Measurements from ENCODE around the gene FRAS1. TPM values are rescaled to one million over a fixed set of nuclear protein-coding genes. Genes with fewer than 3 reads are reported as not detected.

Gene FRAS1
- total and polyA plus RNA-seq, 11 donors, result 0.57 to 13.4 (median 3.2) TPM

GRCh38 chr4:78513411-78513975 is 456.4 kb downstream of the FRAS1 start:
- ATAC-seq (no peak), DNase-seq (no peak)
- Histone ChIP-seq H3K4me1 (peaks cover 0 to under 1% (median 0%) of the 10 kb centered on the region in 12 donors), H3K36me3 (peaks cover 0 to 3% (median 0%) of the 10 kb centered on the region in 9 donors), H3K4me3 (no peak overlapping the region), H3K27ac (no peak overlapping the region), H3K9me3 (no peaks in the 10 kb centered on the region), H3K27me3 (no peaks in the 10 kb centered on the region)
- WGBS, 4 donors, result 77 to 86% (median 81%) methylated on average over 3 of the region's 3 CpGs
- intact Hi-C loops (cut with DNase I), result loop anchor here in 5 of 10 donors (2.0 to 10.0 kb wide), 4 partner anchors 449 to 553 kb away; partner anchors contain the start of gene FRAS1 (in 2 of the 5)
- TF ChIP-seq CTCF (IDR thresholded peaks at IDR 0.05), result no peak
- TF ChIP-seq POLR2A (IDR thresholded peaks at IDR 0.05), result no peak

- H3K4me1 ChIP-seq, result peaks cover 0 to 17% (median 0%) of the 10 kb centered on the region in 12 donors
- WGBS, 4 donors, result 24 to 34% (median 26%) methylated on average over 3 of the region's 3 CpGs
- TF ChIP-seq CTCF (IDR thresholded peaks at IDR 0.05), result peak; percentile 41 to 76 (median 68)
- TF ChIP-seq POLR2A (IDR thresholded peaks at IDR 0.05), result no peak
- no peaks in the 10 kb centered on the region for H3K27me3 ChIP-seq
- intact Hi-C loops (cut with DNase I), result loop anchor here (1.0 to 10.0 kb wide), 12 partner anchors 35 to 560 kb away; partner anchors contain the start of genes FRAS1 (in 2 of the 10) and ANXA3 (in 1 of the 10)
- ATAC-seq (no peak), DNase-seq (no peak)
- no peak overlapping the region for H3K4me3 ChIP-seq
- H3K27ac ChIP-seq, result no peak overlapping the region
- H3K9me3 ChIP-seq, result no peaks in the 10 kb centered on the region
- H3K36me3 ChIP-seq, result no peaks in the 10 kb centered on the region
These were observed 460.0 kb downstream of the FRAS1 start for GRCh38 chr4:78517050-78517652.

DNA sequence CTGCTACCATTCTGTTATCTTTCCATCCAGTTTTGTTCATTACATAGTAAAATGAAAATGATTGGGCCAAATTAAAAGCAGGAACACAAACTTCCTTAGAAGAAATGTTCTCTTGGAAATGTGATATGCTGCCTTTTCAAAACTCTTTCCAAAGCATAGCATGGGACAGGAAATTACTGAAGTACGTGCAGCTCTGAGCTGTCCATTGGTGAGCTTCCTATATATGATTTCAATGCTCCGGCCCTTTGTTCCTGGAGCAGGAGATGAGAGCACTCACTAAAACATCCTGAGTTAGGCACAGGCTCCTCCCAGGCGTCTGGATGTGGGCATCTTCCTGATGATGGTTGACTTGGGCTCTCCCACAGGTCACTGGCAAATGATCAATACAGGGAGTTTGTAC is 461.4 kb downstream of the FRAS1 start:
- no peak overlapping the region for H3K27ac ChIP-seq
- intact Hi-C loops (cut with DNase I), result loop anchor here in 9 of 10 donors (2.0 to 10.0 kb wide), 10 partner anchors 34 to 561 kb away; partner anchors contain the start of genes ANXA3 (in 1 of the 9) and FRAS1 (in 1 of the 9)
- H3K9me3 ChIP-seq, result no peaks in the 10 kb centered on the region
- DNase-seq, result no peak
- WGBS, 4 donors, result 42 to 70% (median 48%) methylated on average over 3 of the region's 3 CpGs
- peaks cover 0 to 17% (median 0%) of the 10 kb centered on the region in 12 donors for H3K4me1 ChIP-seq
- no peaks in the 10 kb centered on the region for H3K36me3 ChIP-seq
- no peak for TF ChIP-seq CTCF (IDR thresholded peaks at IDR 0.05)
- no peak for TF ChIP-seq POLR2A (IDR thresholded peaks at IDR 0.05)
- no peak for ATAC-seq
- H3K27me3 ChIP-seq, result no peaks in the 10 kb centered on the region
- H3K4me3 ChIP-seq, result no peak overlapping the region

- H3K4me3 ChIP-seq, result no peak overlapping the region
- no peaks in the 10 kb centered on the region for H3K9me3 ChIP-seq
- no peaks in the 10 kb centered on the region for H3K36me3 ChIP-seq
- H3K27ac ChIP-seq, result peak overlapping the region in 2 of 12 donors; percentile 37 to 54
- DNase-seq (no peak), ATAC-seq (no peak)
- intact Hi-C loops (cut with DNase I), result loop anchor here (2.0 to 10.0 kb wide), 11 partner anchors 32 to 563 kb away; partner anchors contain the start of genes ANXA3 (in 1 of the 10) and FRAS1 (in 1 of the 10)
- WGBS, 4 donors, result 85 to 90% (median 88%) methylated on average over 3 of the region's 3 CpGs
- peaks cover 0 to 17% (median 0%) of the 10 kb centered on the region in 12 donors for H3K4me1 ChIP-seq
- TF ChIP-seq POLR2A (IDR thresholded peaks at IDR 0.05) (no peak), CTCF (IDR thresholded peaks at IDR 0.05) (no peak)
- H3K27me3 ChIP-seq, result no peaks in the 10 kb centered on the region
These were observed 462.8 kb downstream of the FRAS1 start for GRCh38 chr4:78519962-78520361.

All from heart left ventricle (tissue), 16 donors.